H1 (cell line): ENCODE data around the gene MAPK8IP2. TPM values are rescaled to one million over a fixed set of nuclear protein-coding genes. Genes with fewer than 3 reads are reported as not detected.

ENCODE experiments used
- CTCF ChIA-PET: fragments of 300-600 bp; sonication (Branson Sonifier 250); formaldehyde crosslinking; loops from one replicate; lab custom pipeline; 2021; ENCODE audit not compliant: partially characterized antibody; lab: Charles Lee
- POLR2A ChIA-PET: fragments of 300-600 bp; sonication (Branson Sonifier 250); formaldehyde crosslinking; loops from one replicate; lab custom pipeline; 2021; ENCODE audit warnings: inconsistent platforms; ENCODE audit not compliant: partially characterized antibody; lab: Charles Lee
- DNase-seq, 2 experiments: peaks; one replicate each; pipeline versions ENCODE4 v3.0.0 to v3.0.0-alpha.2; 2010 to 2022; ENCODE audit warnings: low spot score in 2 of 2, low read depth in 1 of 2, mixed read lengths in 1 of 2
- FAIRE-seq: peaks from 2 replicates; lab custom pipeline; 2011; peaks lifted over from hg19 to GRCh38; lab: Jason Lieb, UNC
- H2AFZ ChIP-seq: 2 replicates; pipeline ENCODE4 v1.8.1; 2012; ENCODE audit warnings: low read length, inconsistent platforms
- H2AK5ac ChIP-seq: 2 replicates; pipeline ENCODE4 v1.6.1; 2013; ENCODE audit warnings: low read depth, low read length
- H2BK120ac ChIP-seq: replicated peaks from 2 replicates; pipeline ENCODE3; 2013; ENCODE audit warnings: low read depth, low read length, inconsistent platforms
- H2BK12ac ChIP-seq: 2 replicates; pipeline ENCODE4 v1.6.1; 2013; ENCODE audit warnings: low read depth, low read length
- H2BK15ac ChIP-seq: 2 replicates; pipeline ENCODE4 v1.6.1; 2013; ENCODE audit warnings: low read length
- H2BK20ac ChIP-seq: 2 replicates; pipeline ENCODE4 v1.6.1; 2013; ENCODE audit warnings: low read length
- H2BK5ac ChIP-seq: 2 replicates; pipeline ENCODE4 v1.6.1; 2013; ENCODE audit warnings: low read depth, low read length
- H3K14ac ChIP-seq: 2 replicates; pipeline ENCODE4 v1.6.1; 2013; ENCODE audit warnings: inconsistent platforms; ENCODE audit not compliant: insufficient read length
- H3K18ac ChIP-seq: 2 replicates; pipeline ENCODE4 v1.6.1; 2013; ENCODE audit warnings: low read length; ENCODE audit errors: extremely low read depth
- H3K23ac ChIP-seq: 2 replicates; pipeline ENCODE4 v1.6.1; 2013; ENCODE audit warnings: inconsistent platforms; ENCODE audit not compliant: insufficient read length
- H3K23me2 ChIP-seq: 2 replicates; pipeline ENCODE4 v1.6.1; 2013; ENCODE audit warnings: low read depth, low read length
- H3K27ac ChIP-seq: 2 replicates; pipeline ENCODE4 v1.6.1; 2011; ENCODE audit warnings: low read depth, low read length, inconsistent platforms
- H3K27me3 ChIP-seq, 4 experiments: replicated peaks in 1 of 4; 1 replicate in 1 of 4; 2 replicates in 3 of 4; pipeline versions ENCODE4 v1.6.1 to v1.8.1; 2011 to 2013; ENCODE audit warnings: low read length in 3 of 4, mild to moderate bottlenecking in 3 of 4, inconsistent platforms in 2 of 4, mixed read lengths in 2 of 4, moderate library complexity in 1 of 4; ENCODE audit not compliant: control insufficient read depth in 3 of 4, insufficient read depth in 3 of 4; ENCODE audit errors: extremely low read depth in 1 of 4
- H3K36me3 ChIP-seq, 4 experiments: 2 replicates each; pipeline versions ENCODE4 v1.6.1 to v1.8.1; 2011 to 2013; ENCODE audit warnings: mild to moderate bottlenecking in 4 of 4, low read length in 3 of 4, moderate library complexity in 2 of 4, control low read depth in 1 of 4, inconsistent platforms in 1 of 4; ENCODE audit not compliant: insufficient read depth in 4 of 4, control insufficient read depth in 2 of 4
- H3K4ac ChIP-seq: replicated peaks from 2 replicates; pipeline ENCODE3; 2013; ENCODE audit warnings: low read length, low read depth, mixed read lengths, inconsistent platforms; ENCODE audit not compliant: insufficient read length
- H3K4me1 ChIP-seq, 4 experiments: replicated peaks in 1 of 4; 1 replicate in 1 of 4; 2 replicates in 3 of 4; pipeline versions ENCODE4 v1.6.1 to v1.8.1; 2011 to 2013; ENCODE audit warnings: low read length in 3 of 4, inconsistent platforms in 2 of 4, mixed read lengths in 1 of 4; ENCODE audit not compliant: insufficient read depth in 4 of 4, control insufficient read depth in 3 of 4
- H3K4me2 ChIP-seq, 2 experiments: 2 replicates each; pipeline versions ENCODE4 v1.6.1 to v1.8.1; 2011 to 2013; ENCODE audit warnings: low read depth in 2 of 2, low read length in 2 of 2, control low read depth in 1 of 2, inconsistent platforms in 1 of 2, mild to moderate bottlenecking in 1 of 2; ENCODE audit not compliant: insufficient read depth in 1 of 2
- H3K4me3 ChIP-seq, 4 experiments: fragments of 200-600, 300-600 bp in 1 of 4; sonication (generic), shearing (Covaris generic), sonication (Bioruptor Twin) in 1 of 4; 2 replicates each; pipeline versions ENCODE4 v1.5.1 to v1.8.1; 2011 to 2016; ENCODE audit warnings: low read length in 4 of 4, low read depth in 3 of 4, control low read depth in 2 of 4, inconsistent platforms in 2 of 4, mild to moderate bottlenecking in 2 of 4, mixed read lengths in 1 of 4, moderate library complexity in 1 of 4; ENCODE audit not compliant: insufficient read depth in 2 of 4; ENCODE audit errors: extremely low read depth in 1 of 4
- H3K56ac ChIP-seq: replicated peaks from 2 replicates; pipeline ENCODE3; 2013; ENCODE audit warnings: low read depth, mild to moderate bottlenecking, mixed read lengths, low read length, inconsistent platforms; ENCODE audit not compliant: insufficient read length
- H3K79me1 ChIP-seq: 2 replicates; pipeline ENCODE4 v1.6.1; 2013; ENCODE audit warnings: low read depth, low read length, control low read depth
- H3K79me2 ChIP-seq, 2 experiments: 2 replicates each; pipeline versions ENCODE4 v1.6.1 to v1.8.1; 2012 to 2013; ENCODE audit warnings: low read length in 2 of 2, mild to moderate bottlenecking in 2 of 2, inconsistent platforms in 1 of 2; ENCODE audit not compliant: insufficient read depth in 2 of 2, control insufficient read depth in 1 of 2
- H3K9ac ChIP-seq, 4 experiments: replicated peaks in 1 of 4; 1 replicate in 1 of 4; 2 replicates in 3 of 4; pipeline versions ENCODE4 v1.6.1 to v1.8.1; 2011 to 2013; ENCODE audit warnings: low read depth in 3 of 4, low read length in 3 of 4, control low read depth in 2 of 4, mild to moderate bottlenecking in 2 of 4, moderate library complexity in 2 of 4, inconsistent platforms in 1 of 4; ENCODE audit errors: extremely low read depth in 1 of 4
- H3K9me3 ChIP-seq, 2 experiments: 2 replicates each; pipeline versions ENCODE4 v1.6.1 to v1.8.1; 2012 to 2013; ENCODE audit warnings: mild to moderate bottlenecking in 2 of 2, moderate library complexity in 2 of 2, control low read depth in 1 of 2, inconsistent platforms in 1 of 2, low read depth in 1 of 2, low read length in 1 of 2, mixed read lengths in 1 of 2; ENCODE audit not compliant: insufficient read depth in 2 of 2
- H4K20me1 ChIP-seq, 2 experiments: replicated peaks in 1 of 2; 2 replicates each; pipeline versions ENCODE3 to v1.8.1; 2011 to 2013; ENCODE audit warnings: inconsistent platforms in 2 of 2, low read length in 2 of 2, mild to moderate bottlenecking in 1 of 2; ENCODE audit not compliant: insufficient read depth in 2 of 2, control insufficient read depth in 1 of 2
- H4K5ac ChIP-seq: 2 replicates; pipeline ENCODE4 v1.6.1; 2013; ENCODE audit warnings: low read length, low read depth, mixed read lengths, inconsistent platforms; ENCODE audit not compliant: insufficient read length
- H4K8ac ChIP-seq: 2 replicates; pipeline ENCODE4 v1.8.0; 2013; ENCODE audit warnings: mild to moderate bottlenecking, moderate library complexity, low read length, inconsistent platforms; ENCODE audit not compliant: insufficient read depth; ENCODE audit errors: extremely low read depth
- H4K91ac ChIP-seq: replicated peaks from 2 replicates; pipeline ENCODE3; 2013; ENCODE audit warnings: low read length, mixed read lengths, inconsistent platforms; ENCODE audit not compliant: insufficient read length
- CREB1 ChIP-seq: IDR thresholded peaks from 2 replicates; pipeline ENCODE4 v1.6.1; 2012; ENCODE audit warnings: inconsistent platforms
- CTBP2 ChIP-seq: IDR thresholded peaks from 2 replicates; pipeline ENCODE4 v1.7.0; 2011; ENCODE audit warnings: borderline replicate concordance, mild to moderate bottlenecking, moderate library complexity, mixed read lengths, low read length; ENCODE audit not compliant: insufficient read depth, insufficient read length
- GABPA ChIP-seq: IDR thresholded peaks from 2 replicates; pipeline ENCODE4 v1.6.1; 2011; ENCODE audit warnings: mild to moderate bottlenecking, low read length, moderate library complexity, borderline replicate concordance; ENCODE audit not compliant: insufficient read depth
- HDAC2 ChIP-seq, 2 experiments: fragments of 300-600 bp in 1 of 2; sonication (generic) in 1 of 2; IDR thresholded peaks; 2 replicates each; pipeline ENCODE4 v1.6.1; 2011 to 2012; ENCODE audit warnings: low read depth in 2 of 2, low read length in 2 of 2, mild to moderate bottlenecking in 2 of 2, moderate library complexity in 2 of 2, borderline replicate concordance in 1 of 2, inconsistent platforms in 1 of 2
- JUND ChIP-seq: IDR thresholded peaks from 2 replicates; pipeline ENCODE4 v1.6.1; 2011; ENCODE audit warnings: mild to moderate bottlenecking, improper control_type of control experiment, low read length
- KDM5A ChIP-seq: fragments of 200-600 bp; IDR thresholded peaks from 2 replicates; pipeline ENCODE4 v1.7.1; 2012; ENCODE audit warnings: mild to moderate bottlenecking, low read length, inconsistent platforms, mixed read lengths
- RNF2 ChIP-seq: fragments of 200-900, 300-1000 bp; sonication (generic); IDR thresholded peaks from 2 replicates; pipeline ENCODE4 v1.7.1; 2016; ENCODE audit warnings: borderline replicate concordance, low read depth, mild to moderate bottlenecking, antibody characterized with exemption, low read length; ENCODE audit not compliant: poor library complexity, severe bottlenecking; ENCODE audit errors: missing control alignments
- SAP30 ChIP-seq: fragments of 300-600 bp; sonication (generic); IDR thresholded peaks from 2 replicates; pipeline ENCODE4 v1.7.1; 2012; ENCODE audit warnings: low read length, moderate library complexity, mild to moderate bottlenecking, inconsistent platforms; ENCODE audit not compliant: insufficient read depth, insufficient replicate concordance
- SP4 ChIP-seq: IDR thresholded peaks from 2 replicates; pipeline ENCODE4 v1.6.1; 2012; ENCODE audit warnings: low read length, inconsistent platforms
- whole genome bisulfite sequencing, 2 experiments: shearing (Covaris generic) in 1 of 2; methylation state at CpG; one replicate each; pipeline versions ENCODE4 v1.1.6 to v1.1.7; 2013 to 2015; ENCODE audit warnings: low lambda C conversion rate in 2 of 2, mixed read lengths in 2 of 2, inconsistent platforms in 1 of 2, low coverage in 1 of 2, missing lambda C conversion rate in 1 of 2; ENCODE audit not compliant: insufficient replicate concordance in 2 of 2, insufficient coverage in 1 of 2, insufficient read length in 1 of 2; ENCODE audit errors: extremely low coverage in 1 of 2, missing lambda C conversion rate in 1 of 2; 5-methylcytosine and 5-hydroxymethylcytosine counted together
- polyA plus RNA-seq, 7 experiments: library from polyadenylated mRNA; depleted of rRNA in 3 of 7; stranded (reverse) in 5 of 7; unstranded in 2 of 7; fragments of >200 nt in 5 of 7; fragments of 200-250 nt in 2 of 7; gene quantifications; 1 replicate in 5 of 7; 2 replicates in 1 of 7; 4 replicates in 1 of 7; pipeline versions ENCODE4 v1.2.1 to v1.2.3, GENCODE V29; 2011 to 2013; ENCODE audit warnings: missing spikeins in 2 of 7, mixed read lengths in 2 of 7
- total RNA-seq: library from RNA; stranded (reverse); fragmentation: NEBNext Ultra II Directional; extraction: Animal tissue kit (Norgen Biotek cat#: 25700); gene quantifications from 2 replicates; pipeline ENCODE4 v1.2.1, GENCODE V29; 2021
- TF ChIP-seq, protein P1 (sequence below): IDR thresholded peaks from 2 replicates; pipeline ENCODE4 v1.6.1; 2011; ENCODE audit warnings: low read depth, mild to moderate bottlenecking, low read length; ENCODE audit not compliant: insufficient read depth

MAPK8IP2 gene
- total and polyA plus RNA-seq, 2 of the 8 experiments (the other 6 are each of a cell fraction or from before 2014, with no cell fraction given): 1.5 to 5.5 TPM

GRCh38 chr22:50611341-50612060 is 10.9 kb downstream of the MAPK8IP2 start:
- CTCF ChIA-PET: interaction anchor here (0.9 to 3.5 kb wide), 10 partner anchors 8 to 85 kb away, joined by 3 to 23 read pairs (median 4); partner anchors contain the start of gene CPT1B
- no peak overlapping the region for H2AFZ ChIP-seq
- no peak overlapping the region for H2BK120ac ChIP-seq
- no peak overlapping the region for H4K5ac ChIP-seq
- H3K56ac ChIP-seq: no peak overlapping the region
- no peak overlapping the region for H3K4me3 ChIP-seq
- no peaks in the 10 kb centered on the region for H3K79me2 ChIP-seq
- no peak for FAIRE-seq
- no peak overlapping the region for H2AK5ac ChIP-seq
- POLR2A ChIA-PET: interaction anchor here (1.2 to 1.6 kb wide), 3 partner anchors 32 to 73 kb away, joined by 3 to 4 read pairs (median 3); no protein-coding TSS in a partner anchor
- H3K23ac ChIP-seq: no peak overlapping the region
- no peaks in the 10 kb centered on the region for H3K9me3 ChIP-seq
- no peak overlapping the region for H4K91ac ChIP-seq
- no peak overlapping the region for H2BK15ac ChIP-seq
- H3K14ac ChIP-seq: no peak overlapping the region
- H2BK12ac ChIP-seq: no peak overlapping the region
- H3K36me3 ChIP-seq: no peaks in the 10 kb centered on the region
- no peak overlapping the region for H4K8ac ChIP-seq
- DNase-seq: no peak
- H3K27me3 ChIP-seq: peaks cover 0 to 13% (median 9%) of the 10 kb centered on the region in 4 experiments; a peak in 6 of 7 replicates
- no peak overlapping the region for H3K18ac ChIP-seq
- H3K4ac ChIP-seq: no peak overlapping the region
- H2BK20ac ChIP-seq: no peak overlapping the region
- no peak overlapping the region for H2BK5ac ChIP-seq
- 86% methylated on average over 26 of the region's 26 CpGs; no CpG with 5 or more reads in 1 of the 2 experiments for WGBS, 2 experiments
- H3K4me2 ChIP-seq: no peak overlapping the region; a peak in 1 of 4 replicates
- no peak overlapping the region for H3K27ac ChIP-seq
- H3K23me2 ChIP-seq: no peaks in the 10 kb centered on the region
- peaks cover 0 to 5% of the 10 kb centered on the region in 2 experiments for H4K20me1 ChIP-seq
- H3K4me1 ChIP-seq: peaks cover 0 to 13% (median 2%) of the 10 kb centered on the region in 4 experiments; a peak in 4 of 7 replicates
- H3K79me1 ChIP-seq: no peaks in the 10 kb centered on the region
- no peak overlapping the region for H3K9ac ChIP-seq
- TF ChIP-seq CREB1: no peak
- no peak for TF ChIP-seq SP4
- TF ChIP-seq KDM5A: no peak
- no peak for TF ChIP-seq JUND
- TF ChIP-seq, protein P1, sequence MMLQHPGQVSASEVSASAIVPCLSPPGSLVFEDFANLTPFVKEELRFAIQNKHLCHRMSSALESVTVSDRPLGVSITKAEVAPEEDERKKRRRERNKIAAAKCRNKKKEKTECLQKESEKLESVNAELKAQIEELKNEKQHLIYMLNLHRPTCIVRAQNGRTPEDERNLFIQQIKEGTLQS: no peak
- TF ChIP-seq GABPA: no peak
- no peak for TF ChIP-seq RNF2
- no peak for TF ChIP-seq SAP30
- no peak for TF ChIP-seq HDAC2 (IDR thresholded peaks at IDR 0.05; ENCODE audit: borderline replicate concordance in 1 of 2, low read depth in 2 of 2, low read length in 2 of 2)
- no peak for TF ChIP-seq CTBP2
